Renal cortex interstitium (tissue), 11 donors: ENCODE results near the gene ATP9B. TPM values are rescaled to one million over a fixed set of nuclear protein-coding genes. Genes with fewer than 3 reads are reported as not detected.
"Not testable (repeated sequence)": the region's sequence is repeated elsewhere in the genome, so short reads cannot be mapped to it uniquely, and the experiment has no call there.

Experiments
- DNase-seq, 11 donors: peaks; one replicate each; pipeline ENCODE4 v3.0.0-alpha.2; 2013; ENCODE audit warnings: low read depth in 9 of 11, low spot score in 4 of 11; ENCODE audit errors: extremely low read depth in 1 of 11
- polyA plus RNA-seq, 3 donors: library from polyadenylated mRNA; unstranded; fragments of 120-200 nt; gene quantifications; one replicate each; pipeline ENCODE4 v1.2.1, GENCODE V29; 2013; ENCODE audit not compliant: insufficient read length in 3 of 3

ATP9B gene
- polyA plus RNA-seq, 3 donors = 31.4 to 41.0 (median 38.5) TPM

- peak in 1 of 11 donors; percentile 0 for DNase-seq
These were observed 48.2 kb downstream of the ATP9B start for GRCh38 chr18:79117385-79117784.

GRCh38 chr18:79117788-79118187, 48.6 kb downstream of the ATP9B start:
- DNase-seq = no peak

- DNase-seq = no peak
These were observed 49.6 kb downstream of the ATP9B start for GRCh38 chr18:79118797-79119196.

GRCh38 chr18:79121746-79122474, 52.7 kb downstream of the ATP9B start:
- DNase-seq = no peak

- no peak for DNase-seq
These were observed 54.8 kb downstream of the ATP9B start for GRCh38 chr18:79123948-79124347.

- DNase-seq = no peak
These were observed 59.9 kb downstream of the ATP9B start for GRCh38 chr18:79129120-79129519.

GRCh38 chr18:79133724-79134123, 64.5 kb downstream of the ATP9B start:
- no peak for DNase-seq

GRCh38 chr18:79135924-79136323, 66.7 kb downstream of the ATP9B start:
- no peak for DNase-seq

- DNase-seq = no peak
These were observed 67.5 kb downstream of the ATP9B start for GRCh38 chr18:79136742-79137141.

GRCh38 chr18:79139206-79139605, 70.0 kb downstream of the ATP9B start:
- no peak for DNase-seq

- no peak for DNase-seq
These were observed 77.8 kb downstream of the ATP9B start for GRCh38 chr18:79147014-79147413.

- DNase-seq = no peak
These were observed 82.0 kb downstream of the ATP9B start for GRCh38 chr18:79151191-79151590.

GRCh38 chr18:79156327-79156726, 87.1 kb downstream of the ATP9B start:
- DNase-seq = no peak

- DNase-seq = no peak
These were observed 95.5 kb downstream of the ATP9B start for GRCh38 chr18:79164706-79165105.

- no peak for DNase-seq
These were observed 97.5 kb downstream of the ATP9B start for GRCh38 chr18:79166702-79167101.

GRCh38 chr18:79167526-79168190, 98.5 kb downstream of the ATP9B start:
- DNase-seq = no peak

- peak in 2 of 11 donors; percentile 3 to 11 for DNase-seq
These were observed 100.9 kb downstream of the ATP9B start for GRCh38 chr18:79169958-79170555.

GRCh38 chr18:79172331-79172730, 103.1 kb downstream of the ATP9B start:
- not testable (repeated sequence) for DNase-seq

GRCh38 chr18:79173742-79174141, 104.5 kb downstream of the ATP9B start:
- no peak for DNase-seq

GRCh38 chr18:79178113-79178531, 108.9 kb downstream of the ATP9B start:
- no peak for DNase-seq
